ENCODE data around the gene KCNJ12.

DNA sequence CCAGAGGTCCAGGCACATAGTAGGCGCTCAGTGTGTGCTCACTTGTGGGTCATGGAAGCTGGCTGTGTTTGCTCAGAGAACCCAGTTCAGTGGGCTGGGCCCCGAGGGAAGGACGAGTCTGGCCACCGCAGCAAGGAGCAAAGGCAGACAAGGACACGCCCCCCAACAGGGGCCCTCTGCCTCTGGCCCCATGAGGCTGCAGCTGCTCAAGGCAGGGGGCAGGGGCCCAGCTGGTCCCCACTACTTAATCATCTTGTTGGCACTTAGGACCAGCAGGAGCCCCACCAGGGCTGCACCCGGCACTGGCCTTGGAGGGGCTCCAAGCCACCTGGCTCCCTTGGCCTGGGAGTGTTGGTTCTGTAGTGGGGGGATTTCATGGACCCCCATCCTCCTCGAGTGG is 16.1 kb downstream of the KCNJ12 start:
- TF ChIP-seq FOXK2 (IDR thresholded peaks at IDR 0.05) (no peak), FOXM1 (IDR thresholded peaks at IDR 0.05; ENCODE audit: borderline replicate concordance) (no peak), ARNT (IDR thresholded peaks at IDR 0.05) (no peak), SUZ12 (IDR thresholded peaks at IDR 0.05) (no peak), FOXA1 (IDR thresholded peaks at IDR 0.05) (no peak), SP1 (IDR thresholded peaks at IDR 0.05) (no peak), L3MBTL2 (conservative IDR thresholded peaks at IDR 0.05) (no peak)
- TF ChIP-seq, protein P1, sequence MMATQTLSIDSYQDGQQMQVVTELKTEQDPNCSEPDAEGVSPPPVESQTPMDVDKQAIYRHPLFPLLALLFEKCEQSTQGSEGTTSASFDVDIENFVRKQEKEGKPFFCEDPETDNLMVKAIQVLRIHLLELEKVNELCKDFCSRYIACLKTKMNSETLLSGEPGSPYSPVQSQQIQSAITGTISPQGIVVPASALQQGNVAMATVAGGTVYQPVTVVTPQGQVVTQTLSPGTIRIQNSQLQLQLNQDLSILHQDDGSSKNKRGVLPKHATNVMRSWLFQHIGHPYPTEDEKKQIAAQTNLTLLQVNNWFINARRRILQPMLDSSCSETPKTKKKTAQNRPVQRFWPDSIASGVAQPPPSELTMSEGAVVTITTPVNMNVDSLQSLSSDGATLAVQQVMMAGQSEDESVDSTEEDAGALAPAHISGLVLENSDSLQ (IDR thresholded peaks at IDR 0.05) = no peak

Measured in HEK293T (cell line).